PC-3 (cell line): ENCODE data around the gene REPS2. TPM values are rescaled to one million over a fixed set of nuclear protein-coding genes. Genes with fewer than 3 reads are reported as not detected.
A peak's percentile ranks its signal among the peaks of the same experiment; 100 is the strongest.

Experiments
- ATAC-seq: fragments of 200-7000 bp; cut with Tn5 transposase; 2 replicates; pipeline ENCODE4 v1.9.1; 2020; ENCODE audit warnings: mild to moderate bottlenecking, moderate library complexity
- BruUV-seq: library from RNA; stranded (reverse); fragments of 400-500 nt; replicated peaks from 2 replicates; lab custom pipeline; 2021; lab: Mats Ljungman, UMichigan
- CTCF ChIA-PET: fragments of 300-600 bp; sonication (Branson Sonifier 250); formaldehyde crosslinking; loops from one replicate; lab custom pipeline; 2022; ENCODE audit warnings: antibody characterized with exemption; lab: Charles Lee
- POLR2A ChIA-PET: fragments of 300-600 bp; sonication (Branson Sonifier 250); formaldehyde crosslinking; loops from one replicate; lab custom pipeline; 2022; ENCODE audit warnings: antibody characterized with exemption; ENCODE audit not compliant: unreplicated experiment; lab: Charles Lee
- DNase-seq: peaks from one replicate; pipeline ENCODE4 v3.0.0-alpha.2; 2015
- H2AFZ ChIP-seq: fragments of 300-600 bp; sonication (generic); 2 replicates; pipeline ENCODE4 v1.6.0; 2016; ENCODE audit warnings: antibody characterized with exemption, low read length
- H3F3A ChIP-seq: fragments of 300-600 bp; sonication (generic); one replicate; pipeline ENCODE4 v1.6.0; 2017; ENCODE audit warnings: antibody characterized with exemption, low read length, control low read depth, mild to moderate bottlenecking; ENCODE audit not compliant: unreplicated experiment
- H3K27ac ChIP-seq: fragments of 300-600 bp; sonication (generic); 2 replicates; pipeline ENCODE4 v1.5.1; 2016; ENCODE audit warnings: mild to moderate bottlenecking, low read length
- H3K27me3 ChIP-seq: fragments of 300-600 bp; sonication (generic); 2 replicates; pipeline ENCODE4 v1.6.1; 2016; ENCODE audit warnings: low read length, mixed read lengths
- H3K36me3 ChIP-seq: fragments of 300-600 bp; sonication (generic); 2 replicates; pipeline ENCODE4 v1.6.1; 2016; ENCODE audit warnings: low read depth, mixed run types, low read length, mixed read lengths
- H3K4me1 ChIP-seq: fragments of 300-600 bp; sonication (generic); 2 replicates; pipeline ENCODE4 v1.5.1; 2016; ENCODE audit warnings: low read length; ENCODE audit not compliant: insufficient read depth
- H3K4me2 ChIP-seq: fragments of 300-600 bp; sonication (generic); 2 replicates; pipeline ENCODE4 v1.6.0; 2016; ENCODE audit warnings: low read length
- H3K4me3 ChIP-seq: fragments of 300-600 bp; sonication (generic); 2 replicates; pipeline ENCODE4 v1.5.1; 2016; ENCODE audit warnings: mild to moderate bottlenecking, low read length, mixed read lengths
- H3K79me2 ChIP-seq: fragments of 300-600 bp; sonication (generic); 2 replicates; pipeline ENCODE4 v1.6.1; 2017; ENCODE audit warnings: low read length, mixed read lengths
- H3K9ac ChIP-seq: fragments of 300-600 bp; sonication (generic); 2 replicates; pipeline ENCODE4 v1.6.0; 2016; ENCODE audit warnings: mild to moderate bottlenecking, low read length
- H3K9me2 ChIP-seq: fragments of 300-600 bp; sonication (generic); replicated peaks from 2 replicates; pipeline ENCODE4 v1.6.1; 2016; ENCODE audit warnings: mixed run types, low read length, mixed read lengths
- H3K9me3 ChIP-seq: fragments of 300-600 bp; sonication (generic); 2 replicates; pipeline ENCODE4 v1.6.1; 2016; ENCODE audit warnings: low read length, mixed read lengths
- H4K20me1 ChIP-seq: fragments of 300-600 bp; sonication (generic); 2 replicates; pipeline ENCODE4 v1.6.1; 2016; ENCODE audit warnings: low read length, mixed read lengths
- EZH2 ChIP-seq: fragments of 300-600 bp; sonication (generic); IDR thresholded peaks from one replicate; pipeline ENCODE4 v1.6.1; 2017; ENCODE audit warnings: antibody characterized with exemption, mild to moderate bottlenecking, low read length; ENCODE audit not compliant: unreplicated experiment
- EZH2phosphoT487 ChIP-seq: fragments of 300-600 bp; sonication (generic); IDR thresholded peaks from 2 replicates; pipeline ENCODE4 v1.6.1; 2018; ENCODE audit warnings: mild to moderate bottlenecking, antibody characterized with exemption, low read length, borderline replicate concordance
- intact Hi-C: fragments of 100-400 bp; cut with micrococcal nuclease; formaldehyde crosslinking; loops from 2 replicates; pipeline ENCODE4 v1.9.0; 2023
- total RNA-seq: library from RNA; depleted of rRNA; stranded (reverse); fragments of >200 nt; gene quantifications from 2 replicates; pipeline ENCODE4 v1.2.3, GENCODE V29; 2014
- TF ChIP-seq, protein P1 (sequence below): fragments of 300-600 bp; sonication (generic); conservative IDR thresholded peaks from 2 replicates; pipeline ENCODE4 v1.5.1; 2017; ENCODE audit warnings: antibody characterized with exemption, low read depth, mild to moderate bottlenecking, low read length

The REPS2 gene
- total RNA-seq, 1 experiment from 2014 or later, result 6.3 TPM

GRCh38 chrX:17078031-17078720 lies 131.7 kb downstream of the REPS2 start:
- Histone ChIP-seq H3K9me2 (no peaks in the 10 kb centered on the region), H3K4me2 (peak overlapping the region; percentile 27; the same call in 1 of the 2 replicates), H3K9me3 (no peaks in the 10 kb centered on the region), H2AFZ (no peak overlapping the region), H3K36me3 (no peaks in the 10 kb centered on the region), H3K4me3 (no peak overlapping the region), H3K27ac (no peak overlapping the region), H3F3A (no peaks in the 10 kb centered on the region), H4K20me1 (no peaks in the 10 kb centered on the region), H3K9ac (no peak overlapping the region), H3K4me1 (peaks cover 16% of the 10 kb centered on the region), H3K27me3 (no peaks in the 10 kb centered on the region), H3K79me2 (no peaks in the 10 kb centered on the region)
- CTCF ChIA-PET, result interaction anchor here (0.6 to 2.2 kb wide), 2 partner anchors 32 to 196 kb away, joined by 3 to 6 read pairs; no protein-coding TSS in a partner anchor
- TF ChIP-seq EZH2 (no peak), EZH2phosphoT487 (no peak)
- TF ChIP-seq, protein P1, sequence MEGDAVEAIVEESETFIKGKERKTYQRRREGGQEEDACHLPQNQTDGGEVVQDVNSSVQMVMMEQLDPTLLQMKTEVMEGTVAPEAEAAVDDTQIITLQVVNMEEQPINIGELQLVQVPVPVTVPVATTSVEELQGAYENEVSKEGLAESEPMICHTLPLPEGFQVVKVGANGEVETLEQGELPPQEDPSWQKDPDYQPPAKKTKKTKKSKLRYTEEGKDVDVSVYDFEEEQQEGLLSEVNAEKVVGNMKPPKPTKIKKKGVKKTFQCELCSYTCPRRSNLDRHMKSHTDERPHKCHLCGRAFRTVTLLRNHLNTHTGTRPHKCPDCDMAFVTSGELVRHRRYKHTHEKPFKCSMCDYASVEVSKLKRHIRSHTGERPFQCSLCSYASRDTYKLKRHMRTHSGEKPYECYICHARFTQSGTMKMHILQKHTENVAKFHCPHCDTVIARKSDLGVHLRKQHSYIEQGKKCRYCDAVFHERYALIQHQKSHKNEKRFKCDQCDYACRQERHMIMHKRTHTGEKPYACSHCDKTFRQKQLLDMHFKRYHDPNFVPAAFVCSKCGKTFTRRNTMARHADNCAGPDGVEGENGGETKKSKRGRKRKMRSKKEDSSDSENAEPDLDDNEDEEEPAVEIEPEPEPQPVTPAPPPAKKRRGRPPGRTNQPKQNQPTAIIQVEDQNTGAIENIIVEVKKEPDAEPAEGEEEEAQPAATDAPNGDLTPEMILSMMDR, result no peak
- no TSS peak for BruUV-seq
- POLR2A ChIA-PET, result interaction anchor here (0.8 kb wide), 1 partner anchor 32 kb away, joined by 7 read pairs; no protein-coding TSS in a partner anchor
- ATAC-seq (peak; percentile 81), DNase-seq (peak; percentile 42)
- intact Hi-C loops, result no loop called here

DNA sequence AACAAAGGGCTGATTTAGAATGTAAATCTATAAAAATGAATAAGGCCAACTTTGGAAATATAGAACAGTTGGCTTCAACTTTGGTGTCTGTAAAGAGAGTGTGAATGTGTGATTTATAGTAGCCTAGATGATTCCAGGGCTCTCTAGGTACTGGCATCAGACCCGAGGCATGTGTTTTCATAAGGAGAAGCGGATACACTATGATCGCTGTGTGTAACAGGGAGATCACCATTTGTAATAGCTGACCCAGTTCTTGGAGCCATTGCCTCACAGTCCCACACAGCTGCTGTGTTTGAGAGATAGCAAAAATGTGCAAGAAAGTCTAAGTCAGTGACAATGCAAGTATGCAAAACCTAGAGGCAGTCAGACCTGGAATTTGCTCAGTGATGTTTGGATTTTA lies 135.1 kb downstream of the REPS2 start:
- CTCF ChIA-PET, result no interaction called here
- H3K9me3 ChIP-seq, result no peaks in the 10 kb centered on the region
- BruUV-seq, result no TSS peak

More for the DNA sequence above, 135.1 kb downstream of the REPS2 start:
- Histone ChIP-seq H3K27me3 (no peaks in the 10 kb centered on the region), H3K4me1 (peaks cover 16% of the 10 kb centered on the region), H3K4me2 (no peak overlapping the region), H3K4me3 (no peak overlapping the region), H2AFZ (no peak overlapping the region), H3K9ac (no peak overlapping the region), H3K27ac (no peak overlapping the region), H3K36me3 (no peaks in the 10 kb centered on the region), H4K20me1 (no peaks in the 10 kb centered on the region), H3K79me2 (no peaks in the 10 kb centered on the region), H3F3A (no peaks in the 10 kb centered on the region), H3K9me2 (no peaks in the 10 kb centered on the region)
- intact Hi-C loops, result no loop called here
- ATAC-seq, result no peak
- POLR2A ChIA-PET, result no interaction called here
- DNase-seq, result no peak
- TF ChIP-seq EZH2 (no peak), EZH2phosphoT487 (no peak)
- TF ChIP-seq, protein P1, result no peak
